HepG2 (cell line): ENCODE measurements around the gene DCAF7. TPM values are rescaled to one million over a fixed set of nuclear protein-coding genes. Genes with fewer than 3 reads are reported as not detected.

ENCODE experiments used
- ESRRA ChIP-seq: sonication (generic); formaldehyde crosslinking; IDR thresholded peaks from 2 replicates; pipeline ENCODE4 v1.5.1; 2020; ENCODE audit warnings: mild to moderate bottlenecking, low read depth, missing genetic modification reagents
- GPN1 ChIP-seq: sonication (generic); formaldehyde crosslinking; IDR thresholded peaks from 2 replicates; pipeline ENCODE4 v1.5.1; 2020; ENCODE audit warnings: missing genetic modification reagents, borderline replicate concordance
- HOXA3 ChIP-seq: sonication (generic); formaldehyde crosslinking; IDR thresholded peaks from 2 replicates; pipeline ENCODE4 v1.5.0; 2020; ENCODE audit warnings: missing genetic modification reagents
- ISL2 ChIP-seq: sonication (generic); formaldehyde crosslinking; IDR thresholded peaks from 2 replicates; pipeline ENCODE4 v1.5.0; 2020; ENCODE audit warnings: missing genetic modification reagents
- KMT2A ChIP-seq: sonication (generic); formaldehyde crosslinking; IDR thresholded peaks from 2 replicates; pipeline ENCODE4 v1.4.0; 2020; ENCODE audit warnings: missing genetic modification reagents
- MEF2D ChIP-seq: sonication (generic); formaldehyde crosslinking; IDR thresholded peaks from 2 replicates; pipeline ENCODE4 v1.5.1; 2020; ENCODE audit warnings: mild to moderate bottlenecking, missing genetic modification reagents
- PAWR ChIP-seq: sonication (generic); formaldehyde crosslinking; IDR thresholded peaks from 2 replicates; pipeline ENCODE4 v1.4.0; 2020; ENCODE audit warnings: missing genetic modification reagents, mild to moderate bottlenecking, borderline replicate concordance
- PAX8 ChIP-seq: sonication (generic); formaldehyde crosslinking; IDR thresholded peaks from 2 replicates; pipeline ENCODE4 v1.8.0; 2022; ENCODE audit warnings: mild to moderate bottlenecking, missing genetic modification reagents, borderline replicate concordance
- SMAD1 ChIP-seq: sonication (generic); formaldehyde crosslinking; IDR thresholded peaks from 2 replicates; pipeline ENCODE4 v1.4.0; 2020; ENCODE audit warnings: missing genetic modification reagents, low read depth, mild to moderate bottlenecking, borderline replicate concordance
- TEAD2 ChIP-seq: sonication (generic); formaldehyde crosslinking; IDR thresholded peaks from 2 replicates; pipeline ENCODE4 v1.9.0; 2021; ENCODE audit warnings: missing genetic modification reagents
- ZBTB8A ChIP-seq: sonication (generic); formaldehyde crosslinking; IDR thresholded peaks from 2 replicates; pipeline ENCODE4 v1.4.0; 2020; ENCODE audit warnings: mild to moderate bottlenecking, low read depth, missing genetic modification reagents, borderline replicate concordance
- ZNF282 ChIP-seq: fragments of 450-650 bp; IDR thresholded peaks from 2 replicates; pipeline ENCODE4 v1.6.1; 2018; ENCODE audit not compliant: partially characterized antibody
- ZNF367 ChIP-seq: sonication (generic); formaldehyde crosslinking; IDR thresholded peaks from 2 replicates; pipeline ENCODE4 v1.4.0; 2020; ENCODE audit warnings: missing genetic modification reagents, borderline replicate concordance
- ZNF496 ChIP-seq: sonication (generic); formaldehyde crosslinking; IDR thresholded peaks from 2 replicates; pipeline ENCODE4 v1.8.1; 2023; ENCODE audit warnings: mild to moderate bottlenecking, moderate library complexity, missing genetic modification reagents; ENCODE audit not compliant: insufficient replicate concordance
- ZNF501 ChIP-seq: sonication (generic); formaldehyde crosslinking; IDR thresholded peaks from 2 replicates; pipeline ENCODE4 v1.5.1; 2020; ENCODE audit warnings: mild to moderate bottlenecking, moderate library complexity, missing genetic modification reagents
- ZNF558 ChIP-seq: sonication (generic); formaldehyde crosslinking; IDR thresholded peaks from 2 replicates; pipeline ENCODE4 v1.9.0; 2022; ENCODE audit warnings: mild to moderate bottlenecking, missing genetic modification reagents, borderline replicate concordance
- ZNF780A ChIP-seq: sonication (generic); formaldehyde crosslinking; IDR thresholded peaks from 2 replicates; pipeline ENCODE4 v1.8.0; 2022; ENCODE audit warnings: mild to moderate bottlenecking, missing genetic modification reagents, moderate library complexity
- polyA plus RNA-seq, 8 experiments: library from polyadenylated mRNA; depleted of rRNA in 3 of 8; stranded (reverse) in 7 of 8; unstranded in 1 of 8; fragments of >200 nt; fragmentation: Illumina TruSeq in 4 of 8; extraction: Trizol in 4 of 8; gene quantifications; 2 replicates each; pipeline versions ENCODE4 v1.2.1 to v1.2.3, GENCODE V29; 2011 to 2016; ENCODE audit warnings: low read depth in 4 of 8, missing spikeins in 1 of 8, mixed read lengths in 1 of 8; ENCODE audit not compliant: insufficient read depth in 1 of 8
- total RNA-seq, 5 experiments: library from RNA; depleted of rRNA; stranded (reverse); fragments of >200 nt; fragmentation: Illumina TruSeq; extraction: Trizol; gene quantifications; 2 replicates each; pipeline ENCODE4 v1.2.3, GENCODE V29; 2016; ENCODE audit warnings: low read depth in 1 of 5
- TF ChIP-seq, protein P1 (sequence below): sonication (generic); formaldehyde crosslinking; conservative IDR thresholded peaks from 2 replicates; pipeline ENCODE4 v1.8.0; 2022; ENCODE audit warnings: missing genetic modification reagents
- TF ChIP-seq, protein P2 (sequence below): sonication (generic); formaldehyde crosslinking; conservative IDR thresholded peaks from 2 replicates; pipeline ENCODE4 v1.4.0; 2020; ENCODE audit warnings: missing genetic modification reagents
- TF ChIP-seq, protein P3 (sequence below): sonication (generic); formaldehyde crosslinking; IDR thresholded peaks from 2 replicates; pipeline ENCODE4 v1.5.0; 2020; ENCODE audit warnings: missing genetic modification reagents, mild to moderate bottlenecking, borderline replicate concordance
- TF ChIP-seq, protein P4 (sequence below): sonication (generic); formaldehyde crosslinking; IDR thresholded peaks from 2 replicates; pipeline ENCODE4 v1.4.0; 2020; ENCODE audit warnings: missing genetic modification reagents, borderline replicate concordance

Gene DCAF7
- total and polyA plus RNA-seq, 2 of the 13 experiments (the other 11 are each of a cell fraction or from before 2014, with no cell fraction given), result 55.2 to 73.4 TPM

DNA sequence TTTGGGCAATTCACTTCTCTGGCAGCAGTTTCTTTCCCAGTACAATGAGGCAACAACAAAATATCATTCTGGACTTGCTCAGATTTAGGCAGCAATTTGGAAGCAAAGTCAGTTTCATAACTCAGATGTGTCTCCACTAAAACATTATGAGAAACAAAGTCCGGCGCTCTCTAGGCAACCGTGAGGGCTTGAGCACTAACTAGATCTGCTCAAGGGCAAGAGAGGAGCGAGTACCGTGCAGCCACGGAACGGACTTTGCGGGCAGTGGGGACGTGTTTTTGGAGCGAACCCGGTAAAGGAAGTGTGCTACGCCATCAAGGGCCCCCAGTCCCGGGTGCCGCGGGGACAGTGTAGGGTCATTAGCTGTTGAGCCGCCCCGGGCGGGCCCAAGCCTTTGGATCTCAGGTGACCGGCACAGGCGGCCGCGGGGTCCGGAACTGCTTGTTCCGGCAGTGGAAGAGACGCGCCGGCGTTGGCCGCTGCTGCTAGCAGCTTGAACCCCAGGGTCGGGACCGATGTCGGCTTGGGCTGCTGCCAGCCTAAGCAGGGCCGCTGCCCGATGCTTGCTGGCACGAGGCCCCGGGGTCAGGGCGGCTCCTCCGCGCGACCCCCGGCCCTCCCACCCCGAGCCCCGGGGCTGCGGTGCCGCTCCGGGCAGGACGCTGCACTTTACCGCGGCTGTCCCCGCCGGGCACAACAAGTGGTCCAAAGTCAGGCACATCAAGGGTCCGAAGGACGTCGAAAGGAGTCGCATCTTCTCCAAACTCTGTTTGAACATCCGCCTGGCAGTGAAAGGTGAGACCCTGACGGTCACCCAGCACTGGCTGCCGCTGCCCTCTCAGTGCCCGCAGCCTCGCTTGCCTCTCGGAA, 50.5 kb downstream of the DCAF7 start, which contains the start of gene TACO1 (continued):
- TF ChIP-seq, protein P1, sequence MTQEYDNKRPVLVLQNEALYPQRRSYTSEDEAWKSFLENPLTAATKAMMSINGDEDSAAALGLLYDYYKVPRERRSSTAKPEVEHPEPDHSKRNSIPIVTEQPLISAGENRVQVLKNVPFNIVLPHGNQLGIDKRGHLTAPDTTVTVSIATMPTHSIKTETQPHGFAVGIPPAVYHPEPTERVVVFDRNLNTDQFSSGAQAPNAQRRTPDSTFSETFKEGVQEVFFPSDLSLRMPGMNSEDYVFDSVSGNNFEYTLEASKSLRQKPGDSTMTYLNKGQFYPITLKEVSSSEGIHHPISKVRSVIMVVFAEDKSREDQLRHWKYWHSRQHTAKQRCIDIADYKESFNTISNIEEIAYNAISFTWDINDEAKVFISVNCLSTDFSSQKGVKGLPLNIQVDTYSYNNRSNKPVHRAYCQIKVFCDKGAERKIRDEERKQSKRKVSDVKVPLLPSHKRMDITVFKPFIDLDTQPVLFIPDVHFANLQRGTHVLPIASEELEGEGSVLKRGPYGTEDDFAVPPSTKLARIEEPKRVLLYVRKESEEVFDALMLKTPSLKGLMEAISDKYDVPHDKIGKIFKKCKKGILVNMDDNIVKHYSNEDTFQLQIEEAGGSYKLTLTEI (CRISPR knock-in tag), result no peak
- TF ChIP-seq, protein P2, sequence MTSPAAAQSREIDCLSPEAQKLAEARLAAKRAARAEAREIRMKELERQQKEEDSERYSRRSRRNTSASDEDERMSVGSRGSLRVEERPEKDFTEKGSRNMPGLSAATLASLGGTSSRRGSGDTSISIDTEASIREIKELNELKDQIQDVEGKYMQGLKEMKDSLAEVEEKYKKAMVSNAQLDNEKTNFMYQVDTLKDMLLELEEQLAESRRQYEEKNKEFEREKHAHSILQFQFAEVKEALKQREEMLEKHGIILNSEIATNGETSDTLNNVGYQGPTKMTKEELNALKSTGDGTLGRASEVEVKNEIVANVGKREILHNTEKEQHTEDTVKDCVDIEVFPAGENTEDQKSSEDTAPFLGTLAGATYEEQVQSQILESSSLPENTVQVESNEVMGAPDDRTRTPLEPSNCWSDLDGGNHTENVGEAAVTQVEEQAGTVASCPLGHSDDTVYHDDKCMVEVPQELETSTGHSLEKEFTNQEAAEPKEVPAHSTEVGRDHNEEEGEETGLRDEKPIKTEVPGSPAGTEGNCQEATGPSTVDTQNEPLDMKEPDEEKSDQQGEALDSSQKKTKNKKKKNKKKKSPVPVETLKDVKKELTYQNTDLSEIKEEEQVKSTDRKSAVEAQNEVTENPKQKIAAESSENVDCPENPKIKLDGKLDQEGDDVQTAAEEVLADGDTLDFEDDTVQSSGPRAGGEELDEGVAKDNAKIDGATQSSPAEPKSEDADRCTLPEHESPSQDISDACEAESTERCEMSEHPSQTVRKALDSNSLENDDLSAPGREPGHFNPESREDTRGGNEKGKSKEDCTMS (CRISPR knock-in tag), result peak; percentile 82; the same call in 1 of the 2 replicates
- TF ChIP-seq SMAD1, result 0 out of 2 replicates have a peak, but pooled peaks have one; percentile 86
- peak; percentile 96 for TF ChIP-seq HOXA3 (CRISPR knock-in tag)
- TF ChIP-seq TEAD2 (CRISPR knock-in tag), result 0 out of 2 replicates have a peak, but pooled peaks have one; percentile 24
- TF ChIP-seq ZNF282, result no peak
- TF ChIP-seq, protein P3, sequence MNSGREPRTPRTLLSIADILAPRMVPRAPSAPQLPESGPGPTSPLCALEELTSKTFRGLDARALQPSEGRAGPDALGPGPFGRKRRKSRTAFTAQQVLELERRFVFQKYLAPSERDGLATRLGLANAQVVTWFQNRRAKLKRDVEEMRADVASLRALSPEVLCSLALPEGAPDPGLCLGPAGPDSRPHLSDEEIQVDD (CRISPR knock-in tag), result no peak
- TF ChIP-seq MEF2D (CRISPR knock-in tag), result peak; percentile 85
- no peak; the same call in 1 of the 2 replicates for TF ChIP-seq ZNF367 (CRISPR knock-in tag)
- TF ChIP-seq ZNF780A (CRISPR knock-in tag), result peak; percentile 47; the same call in 1 of the 2 replicates
- TF ChIP-seq ZBTB8A (CRISPR knock-in tag), result peak; percentile 60; the same call in 1 of the 2 replicates
- no peak for TF ChIP-seq PAWR (CRISPR knock-in tag)
- TF ChIP-seq ZNF496, result no peak
- TF ChIP-seq KMT2A (CRISPR knock-in tag), result peak; percentile 100
- 0 out of 2 replicates have a peak, but pooled peaks have one; percentile 24 for TF ChIP-seq GPN1
- 0 out of 2 replicates have a peak, but pooled peaks have one; percentile 85 for TF ChIP-seq PAX8
- TF ChIP-seq, protein P4, sequence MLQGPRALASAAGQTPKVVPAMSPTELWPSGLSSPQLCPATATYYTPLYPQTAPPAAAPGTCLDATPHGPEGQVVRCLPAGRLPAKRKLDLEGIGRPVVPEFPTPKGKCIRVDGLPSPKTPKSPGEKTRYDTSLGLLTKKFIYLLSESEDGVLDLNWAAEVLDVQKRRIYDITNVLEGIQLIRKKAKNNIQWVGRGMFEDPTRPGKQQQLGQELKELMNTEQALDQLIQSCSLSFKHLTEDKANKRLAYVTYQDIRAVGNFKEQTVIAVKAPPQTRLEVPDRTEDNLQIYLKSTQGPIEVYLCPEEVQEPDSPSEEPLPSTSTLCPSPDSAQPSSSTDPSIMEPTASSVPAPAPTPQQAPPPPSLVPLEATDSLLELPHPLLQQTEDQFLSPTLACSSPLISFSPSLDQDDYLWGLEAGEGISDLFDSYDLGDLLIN, result peak; percentile 95; the same call in 1 of the 2 replicates
- peak; percentile 90 for TF ChIP-seq ISL2 (CRISPR knock-in tag)
- peak; percentile 97 for TF ChIP-seq ZNF501 (CRISPR knock-in tag)
- peak; percentile 91 for TF ChIP-seq ESRRA (CRISPR knock-in tag)
- TF ChIP-seq ZNF558 (CRISPR knock-in tag), result peak; percentile 86; the same call in 1 of the 2 replicates
